Endothelial cell of umbilical vein (primary cell): ENCODE results near the gene ATXN7. TPM values are rescaled to one million over a fixed set of nuclear protein-coding genes. Genes with fewer than 3 reads are reported as not detected.

Source experiments
- BruUV-seq: library from RNA; stranded (reverse); fragments of 400-500 nt; replicated peaks from 2 replicates; lab custom pipeline; 2021; lab: Mats Ljungman, UMichigan
- CTCF ChIA-PET: fragments of 300-600, 350-600 bp; sonication (Branson Sonifier 250); formaldehyde crosslinking; loops from one replicate; lab custom pipeline; 2021; ENCODE audit warnings: antibody characterized with exemption, inconsistent platforms; lab: Charles Lee
- POLR2A ChIA-PET: fragments of 300-600, 350-600 bp; sonication (Branson Sonifier 250); formaldehyde crosslinking; loops from one replicate; lab custom pipeline; 2021; ENCODE audit warnings: antibody characterized with exemption, inconsistent platforms; lab: Charles Lee
- DNase-seq: peaks from one replicate; pipeline ENCODE4 v3.0.0-alpha.2; 2011; ENCODE audit warnings: low read depth, low spot score
- FAIRE-seq: peaks from 2 replicates; lab custom pipeline; 2011; peaks lifted over from hg19 to GRCh38; lab: Jason Lieb, UNC
- H2AFZ ChIP-seq: 2 replicates; pipeline ENCODE4 v1.6.0; 2012; ENCODE audit warnings: low read depth, low read length, control low read depth, inconsistent platforms
- H3K27ac ChIP-seq: 2 replicates; pipeline ENCODE4 v1.5.1; 2011; ENCODE audit warnings: low read depth, mild to moderate bottlenecking, control low read depth, low read length, moderate library complexity; ENCODE audit not compliant: insufficient read depth
- H3K27me3 ChIP-seq, 2 experiments: 2 replicates each; pipeline versions ENCODE4 v1.6.0 to v1.6.1; 2011; ENCODE audit warnings: low read length in 2 of 2, mixed read lengths in 1 of 2; ENCODE audit not compliant: control insufficient read depth in 2 of 2, insufficient read depth in 2 of 2
- H3K36me3 ChIP-seq, 2 experiments: 2 replicates in 1 of 2; 3 replicates in 1 of 2; pipeline ENCODE4 v1.5.1; 2011; ENCODE audit warnings: low read length in 2 of 2, mild to moderate bottlenecking in 1 of 2, moderate library complexity in 1 of 2; ENCODE audit not compliant: control insufficient read depth in 2 of 2, insufficient read depth in 2 of 2; ENCODE audit errors: extremely low read depth in 1 of 2
- H3K4me1 ChIP-seq: 3 replicates; pipeline ENCODE4 v1.5.1; 2011; ENCODE audit warnings: mild to moderate bottlenecking, low read length; ENCODE audit not compliant: control insufficient read depth, insufficient read depth; ENCODE audit errors: extremely low read depth
- H3K4me2 ChIP-seq: 2 replicates; pipeline ENCODE4 v1.6.1; 2011; ENCODE audit warnings: low read length, control low read depth, mixed read lengths; ENCODE audit not compliant: insufficient read depth
- H3K4me3 ChIP-seq, 3 experiments: fragments of 200-600 bp in 1 of 3; sonication (generic), shearing (Covaris generic) in 1 of 3; replicated peaks in 1 of 3; 2 replicates each; pipeline ENCODE4 v1.5.1; 2011 to 2016; ENCODE audit warnings: control low read depth in 3 of 3, low read length in 3 of 3, mild to moderate bottlenecking in 2 of 3, inconsistent platforms in 1 of 3, low read depth in 1 of 3, moderate library complexity in 1 of 3; ENCODE audit not compliant: insufficient read depth in 1 of 3
- H3K79me2 ChIP-seq: 2 replicates; pipeline ENCODE4 v1.6.0; 2012; ENCODE audit warnings: low read length, inconsistent platforms; ENCODE audit not compliant: control insufficient read depth, insufficient read depth
- H3K9ac ChIP-seq: replicated peaks from 2 replicates; pipeline ENCODE3; 2011; ENCODE audit warnings: low read length, control low read depth; ENCODE audit not compliant: insufficient read depth; ENCODE audit errors: extremely low read depth
- H3K9me1 ChIP-seq: replicated peaks from 3 replicates; pipeline ENCODE4 v1.6.0; 2011; ENCODE audit warnings: mild to moderate bottlenecking, low read length; ENCODE audit not compliant: control insufficient read depth, insufficient read depth; ENCODE audit errors: extremely low read depth
- H3K9me3 ChIP-seq: replicated peaks from 2 replicates; pipeline ENCODE4 v1.5.1; 2012; ENCODE audit warnings: low read length, inconsistent platforms; ENCODE audit not compliant: control insufficient read depth, insufficient read depth
- H4K20me1 ChIP-seq: replicated peaks from 2 replicates; pipeline ENCODE3; 2011; ENCODE audit warnings: mild to moderate bottlenecking, low read length; ENCODE audit not compliant: control insufficient read depth, insufficient read depth; ENCODE audit errors: extremely low read depth
- EZH2 ChIP-seq: IDR thresholded peaks from 2 replicates; pipeline ENCODE4 v1.6.1; 2012; ENCODE audit warnings: borderline replicate concordance, low read depth, mild to moderate bottlenecking, moderate library complexity, low read length, inconsistent platforms; ENCODE audit not compliant: severe bottlenecking
- FOS ChIP-seq: IDR thresholded peaks from 2 replicates; pipeline ENCODE4 v1.6.1; 2011; ENCODE audit warnings: mild to moderate bottlenecking, low read length, moderate library complexity, borderline replicate concordance; ENCODE audit not compliant: insufficient read depth
- GATA2 ChIP-seq: IDR thresholded peaks from 2 replicates; pipeline ENCODE4 v1.7.0; 2011; ENCODE audit warnings: low read depth, mild to moderate bottlenecking, moderate library complexity, mixed read lengths, low read length; ENCODE audit not compliant: insufficient read length, insufficient read depth
- JUN ChIP-seq: IDR thresholded peaks from 2 replicates; pipeline ENCODE4 v1.6.1; 2011; ENCODE audit warnings: borderline replicate concordance, low read depth; ENCODE audit not compliant: insufficient read length, insufficient read depth
- MYC ChIP-seq: IDR thresholded peaks from one replicate; pipeline ENCODE4 v1.6.1; 2011; ENCODE audit warnings: mild to moderate bottlenecking, low read depth, low read length
- POLR2A ChIP-seq: IDR thresholded peaks from 2 replicates; pipeline ENCODE4 v1.6.1; 2012; ENCODE audit warnings: low read depth, mild to moderate bottlenecking, control low read depth, low read length
- POLR2AphosphoS5 ChIP-seq: IDR thresholded peaks from 2 replicates; pipeline ENCODE4 v1.6.1; 2012; ENCODE audit warnings: low read depth, mild to moderate bottlenecking, control low read depth, low read length, moderate library complexity; ENCODE audit not compliant: insufficient read depth
- dilution Hi-C: fragments of 300-500 bp; cut with MboI; formaldehyde crosslinking; loops from one replicate; pipeline ENCODE4 v1.15.0; 2019; ENCODE audit warnings: low sequenced_read_pairs; ENCODE audit not compliant: extremely low pct_ligation_motif_present
- intact Hi-C: fragments of 100-400 bp; cut with micrococcal nuclease; formaldehyde crosslinking; loops from one replicate; pipeline ENCODE4 v1.10.0; 2022
- polyA plus RNA-seq, 4 experiments: library from polyadenylated mRNA; depleted of rRNA in 3 of 4; stranded (reverse) in 3 of 4; unstranded in 1 of 4; fragments of >200 nt; gene quantifications; 2 replicates each; pipeline versions ENCODE4 v1.2.1 to v1.2.3, GENCODE V29; 2011 to 2012; ENCODE audit warnings: missing spikeins in 1 of 4
- total RNA-seq: library from RNA; stranded (reverse); gene quantifications from 2 replicates; pipeline ENCODE4 v1.2.3, GENCODE V29; 2021
- TF ChIP-seq, protein P1 (sequence below), 2 donors: IDR thresholded peaks; 1 replicate in 1 of 2; 2 replicates in 1 of 2; pipeline ENCODE4 v1.5.1; 2011; ENCODE audit warnings: low read length in 2 of 2, mild to moderate bottlenecking in 2 of 2, moderate library complexity in 2 of 2, control low read depth in 1 of 2, inconsistent platforms in 1 of 2, low read depth in 1 of 2; ENCODE audit not compliant: insufficient read depth in 1 of 2; ENCODE audit errors: extremely low read depth in 1 of 2
- TF ChIP-seq, protein P2 (sequence below): IDR thresholded peaks from 2 replicates; pipeline ENCODE4 v1.6.1; 2011; ENCODE audit not compliant: insufficient read depth, insufficient read length

The ATXN7 gene
- total and polyA plus RNA-seq, 2 donors (not counting 3 experiments of a cell fraction or from before 2014, with no cell fraction given): 21.2 to 34.7 TPM

DNA sequence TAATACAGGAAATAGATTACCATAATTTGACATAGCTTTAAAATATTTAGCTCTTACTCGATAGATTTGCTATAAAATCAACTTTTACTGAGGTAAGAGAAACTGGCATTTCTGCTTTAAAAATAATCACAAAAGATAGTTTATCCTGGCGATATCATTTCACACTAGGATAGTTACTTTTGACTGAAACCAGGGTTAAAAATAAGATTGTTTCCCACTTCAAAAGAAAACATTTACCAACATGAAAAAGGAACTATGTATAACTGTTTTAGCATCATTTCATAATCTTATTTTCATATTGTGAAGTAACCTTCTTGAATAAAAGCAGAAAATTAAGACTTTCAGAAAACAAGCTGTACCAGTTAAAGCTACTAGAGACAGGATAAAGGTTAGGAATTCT, 144.3 kb downstream of the ATXN7 start:
- H2AFZ ChIP-seq: no peak overlapping the region
- H3K9ac ChIP-seq: no peak overlapping the region
- peaks cover 3% of the 10 kb centered on the region for H3K79me2 ChIP-seq
- DNase-seq (no peak), FAIRE-seq (no peak)
- no peaks in the 10 kb centered on the region for H3K9me1 ChIP-seq
- H3K4me3 ChIP-seq: no peak overlapping the region
- no peak overlapping the region for H3K27ac ChIP-seq
- H3K27me3 ChIP-seq: no peaks in the 10 kb centered on the region
- intact Hi-C loops: loop anchor here (5.0 kb wide), 1 partner anchor 141 kb away; no protein-coding TSS in a partner anchor
- peaks cover 5% of the 10 kb centered on the region for H3K4me1 ChIP-seq
- POLR2A ChIA-PET: no interaction called here
- H3K9me3 ChIP-seq: no peaks in the 10 kb centered on the region
- peaks cover 25 to 29% of the 10 kb centered on the region in 2 experiments for H3K36me3 ChIP-seq
- no peaks in the 10 kb centered on the region for H4K20me1 ChIP-seq
- dilution Hi-C loops: no loop called here
- TF ChIP-seq POLR2A (no peak), GATA2 (no peak), POLR2AphosphoS5 (no peak)
- CTCF ChIA-PET: interaction anchor here (1.0 to 2.2 kb wide), 5 partner anchors 11 to 657 kb away, joined by 3 to 10 read pairs (median 4); partner anchors contain the start of gene PSMD6
- H3K4me2 ChIP-seq: no peak overlapping the region
- no TSS peak for BruUV-seq

DNA sequence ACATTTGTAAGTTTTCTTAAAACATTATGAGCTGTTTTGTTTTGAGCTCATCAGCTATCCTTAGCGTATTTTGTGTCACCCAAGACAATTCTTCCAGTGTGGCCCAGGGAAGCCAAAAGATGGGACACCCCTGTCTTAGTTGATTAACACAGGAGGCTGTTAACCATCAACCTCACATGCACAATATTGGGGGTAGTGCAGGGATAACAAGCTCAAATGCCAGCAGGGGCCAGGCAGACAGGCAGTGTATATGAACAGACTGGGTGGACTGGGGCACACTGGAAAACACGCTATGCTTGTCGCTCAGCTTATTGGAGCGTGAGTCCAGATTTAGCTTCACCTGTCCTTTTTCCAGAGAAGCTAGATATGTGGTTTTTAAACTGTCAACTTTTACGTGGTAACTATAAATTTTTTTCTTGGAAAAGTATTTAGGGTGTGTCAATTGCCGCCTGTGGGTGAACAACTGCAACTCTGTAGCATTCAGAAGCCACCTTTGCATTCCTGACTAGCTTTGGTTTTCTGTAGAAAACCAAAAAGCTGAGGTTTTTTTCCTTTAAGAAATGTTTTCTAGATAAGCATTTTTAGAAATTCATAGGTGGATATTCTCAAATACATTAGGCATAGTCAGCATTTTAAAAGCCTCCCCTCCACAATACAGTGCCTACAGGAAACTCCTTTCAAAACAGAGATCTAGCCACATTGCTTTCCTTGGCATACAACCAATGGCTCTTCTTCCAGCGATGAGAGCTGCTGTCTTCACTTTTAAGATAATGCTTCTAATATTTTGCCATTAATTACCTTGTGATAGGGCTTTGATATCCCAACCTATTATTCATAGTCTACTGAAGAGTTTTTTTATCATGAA, 145.1 kb downstream of the ATXN7 start:
- H3K9ac ChIP-seq: no peak overlapping the region
- H3K9me3 ChIP-seq: no peaks in the 10 kb centered on the region
- H3K4me1 ChIP-seq: peaks cover 5% of the 10 kb centered on the region
- intact Hi-C loops: loop anchor here (5.0 kb wide), 1 partner anchor 141 kb away; no protein-coding TSS in a partner anchor
- H3K4me3 ChIP-seq: no peak overlapping the region
- dilution Hi-C loops: no loop called here
- peaks cover 25 to 31% of the 10 kb centered on the region in 2 experiments for H3K36me3 ChIP-seq
- no peak overlapping the region for H2AFZ ChIP-seq
- no peaks in the 10 kb centered on the region for H3K9me1 ChIP-seq
- CTCF ChIA-PET: interaction anchor here (1.0 to 2.2 kb wide), 5 partner anchors 12 to 658 kb away, joined by 3 to 10 read pairs (median 4); partner anchors contain the start of gene PSMD6
- DNase-seq (peak; percentile 81), FAIRE-seq (peak; percentile 33)
- H3K27ac ChIP-seq: no peak overlapping the region
- H3K79me2 ChIP-seq: peaks cover 3% of the 10 kb centered on the region
- H4K20me1 ChIP-seq: no peaks in the 10 kb centered on the region
- no peak overlapping the region for H3K4me2 ChIP-seq
- no peaks in the 10 kb centered on the region for H3K27me3 ChIP-seq
- no TSS peak for BruUV-seq
- TF ChIP-seq MYC: no peak
- TF ChIP-seq, protein P1, sequence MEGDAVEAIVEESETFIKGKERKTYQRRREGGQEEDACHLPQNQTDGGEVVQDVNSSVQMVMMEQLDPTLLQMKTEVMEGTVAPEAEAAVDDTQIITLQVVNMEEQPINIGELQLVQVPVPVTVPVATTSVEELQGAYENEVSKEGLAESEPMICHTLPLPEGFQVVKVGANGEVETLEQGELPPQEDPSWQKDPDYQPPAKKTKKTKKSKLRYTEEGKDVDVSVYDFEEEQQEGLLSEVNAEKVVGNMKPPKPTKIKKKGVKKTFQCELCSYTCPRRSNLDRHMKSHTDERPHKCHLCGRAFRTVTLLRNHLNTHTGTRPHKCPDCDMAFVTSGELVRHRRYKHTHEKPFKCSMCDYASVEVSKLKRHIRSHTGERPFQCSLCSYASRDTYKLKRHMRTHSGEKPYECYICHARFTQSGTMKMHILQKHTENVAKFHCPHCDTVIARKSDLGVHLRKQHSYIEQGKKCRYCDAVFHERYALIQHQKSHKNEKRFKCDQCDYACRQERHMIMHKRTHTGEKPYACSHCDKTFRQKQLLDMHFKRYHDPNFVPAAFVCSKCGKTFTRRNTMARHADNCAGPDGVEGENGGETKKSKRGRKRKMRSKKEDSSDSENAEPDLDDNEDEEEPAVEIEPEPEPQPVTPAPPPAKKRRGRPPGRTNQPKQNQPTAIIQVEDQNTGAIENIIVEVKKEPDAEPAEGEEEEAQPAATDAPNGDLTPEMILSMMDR (IDR thresholded peaks at IDR 0.05; ENCODE audit: extremely low read depth in 1 of 2, insufficient read depth in 1 of 2, low read depth in 1 of 2, low read length in 2 of 2): no peak
- no peak for TF ChIP-seq JUN
- TF ChIP-seq POLR2AphosphoS5: no peak
- TF ChIP-seq POLR2A: no peak
- TF ChIP-seq, protein P2, sequence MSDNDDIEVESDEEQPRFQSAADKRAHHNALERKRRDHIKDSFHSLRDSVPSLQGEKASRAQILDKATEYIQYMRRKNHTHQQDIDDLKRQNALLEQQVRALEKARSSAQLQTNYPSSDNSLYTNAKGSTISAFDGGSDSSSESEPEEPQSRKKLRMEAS: no peak
- no peak for TF ChIP-seq GATA2
- TF ChIP-seq FOS: no peak
- no peak for TF ChIP-seq EZH2
- POLR2A ChIA-PET: no interaction called here
